GM18526 (cell line): ENCODE data around the gene SLC16A1.

Source experiments
- POLR2A ChIP-seq: IDR thresholded peaks from 3 replicates; pipeline ENCODE4 v1.6.1; 2011; ENCODE audit not compliant: insufficient read length; ENCODE audit errors: extremely low read depth

The SLC16A1 gene, protein sequence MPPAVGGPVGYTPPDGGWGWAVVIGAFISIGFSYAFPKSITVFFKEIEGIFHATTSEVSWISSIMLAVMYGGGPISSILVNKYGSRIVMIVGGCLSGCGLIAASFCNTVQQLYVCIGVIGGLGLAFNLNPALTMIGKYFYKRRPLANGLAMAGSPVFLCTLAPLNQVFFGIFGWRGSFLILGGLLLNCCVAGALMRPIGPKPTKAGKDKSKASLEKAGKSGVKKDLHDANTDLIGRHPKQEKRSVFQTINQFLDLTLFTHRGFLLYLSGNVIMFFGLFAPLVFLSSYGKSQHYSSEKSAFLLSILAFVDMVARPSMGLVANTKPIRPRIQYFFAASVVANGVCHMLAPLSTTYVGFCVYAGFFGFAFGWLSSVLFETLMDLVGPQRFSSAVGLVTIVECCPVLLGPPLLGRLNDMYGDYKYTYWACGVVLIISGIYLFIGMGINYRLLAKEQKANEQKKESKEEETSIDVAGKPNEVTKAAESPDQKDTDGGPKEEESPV

DNA sequence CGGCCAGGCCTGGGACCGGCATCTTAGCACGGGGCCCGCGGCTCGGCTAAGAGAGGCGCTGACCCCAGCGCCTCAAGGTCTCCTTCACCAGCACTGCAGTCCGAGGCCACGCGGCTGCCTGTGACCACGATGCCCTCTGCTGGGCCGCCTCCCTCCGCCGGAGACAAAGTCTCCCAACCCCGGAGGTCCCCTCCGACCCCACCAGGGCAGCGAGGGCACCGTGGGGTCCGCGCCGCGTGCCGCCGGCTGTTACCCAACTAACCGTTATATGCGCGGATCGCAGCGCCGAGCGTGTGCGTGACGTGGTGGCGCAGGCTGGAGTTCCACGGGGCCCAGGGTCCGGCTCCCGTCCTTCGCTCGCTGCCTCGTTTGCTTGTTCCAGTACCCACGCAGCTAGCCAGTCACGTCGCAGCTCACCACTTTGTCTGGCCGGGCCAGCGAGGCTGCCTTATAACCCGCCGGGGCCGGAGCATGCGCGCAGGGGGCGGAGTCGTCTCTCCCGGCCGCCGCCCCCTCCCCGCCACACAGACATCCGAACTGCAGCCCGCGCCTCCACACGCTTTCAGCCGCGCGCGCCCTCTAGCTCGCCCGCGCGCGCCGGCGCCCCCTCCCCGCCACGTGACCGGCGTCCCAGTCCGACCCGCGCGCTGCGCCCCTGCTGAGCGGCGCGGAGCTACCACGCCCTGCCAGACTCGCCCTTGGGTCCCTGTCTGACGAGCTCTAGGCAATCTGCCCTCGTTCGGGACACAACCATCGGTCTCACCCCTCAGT, at the start of gene SLC16A1:
Gene SLC16A1, minus strand, starts transcription at position 424 of the 771 bp plus-strand sequence. CDS start 26,888 bp downstream, outside the sequence.
- TF ChIP-seq POLR2A = peak; percentile 99

DNA sequence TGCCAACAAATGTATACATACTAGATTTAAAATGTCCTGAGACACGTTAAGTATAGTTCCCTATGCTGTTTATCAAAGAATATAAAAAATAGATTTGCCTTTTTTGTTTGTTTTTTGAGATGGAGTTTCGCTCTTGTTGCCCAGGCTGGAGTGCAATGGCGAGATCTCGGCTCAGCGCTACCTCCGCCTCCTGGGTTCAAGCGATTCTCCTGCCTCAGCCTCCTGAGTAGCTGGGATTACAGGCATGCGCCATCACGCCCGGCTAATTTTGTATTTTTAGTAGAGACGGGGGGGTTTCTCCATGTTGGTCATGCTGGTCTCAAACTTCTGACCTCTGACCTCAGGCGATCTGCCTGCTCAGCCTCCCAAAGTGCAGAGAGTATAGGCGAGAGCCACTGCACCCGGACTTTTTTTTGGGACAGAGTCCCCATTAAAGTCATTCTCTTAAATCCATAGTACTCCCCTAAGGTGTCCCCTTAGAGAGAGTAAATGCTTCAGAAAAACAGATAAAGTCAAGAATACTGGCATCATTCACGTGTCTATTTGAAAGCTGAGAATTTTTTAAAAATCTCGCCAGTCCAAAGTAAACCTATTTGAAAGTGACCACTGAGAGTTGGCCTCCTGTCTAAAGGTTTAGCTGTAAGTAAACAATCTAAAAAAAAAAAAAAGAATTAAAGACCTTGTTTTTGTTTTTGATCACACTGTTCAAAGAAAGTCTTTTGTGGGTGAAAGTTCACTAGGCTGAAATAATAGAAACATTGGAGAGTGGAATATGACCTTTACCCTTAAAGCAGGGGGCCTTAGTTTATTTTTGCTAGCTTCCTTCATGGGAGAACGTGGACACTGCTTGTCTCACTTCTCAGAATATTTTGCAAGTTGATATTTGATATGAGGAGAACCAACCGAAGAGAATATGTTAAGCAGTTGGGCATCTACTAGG, 48.0 kb upstream of the SLC16A1 start:
- no peak for TF ChIP-seq POLR2A

DNA sequence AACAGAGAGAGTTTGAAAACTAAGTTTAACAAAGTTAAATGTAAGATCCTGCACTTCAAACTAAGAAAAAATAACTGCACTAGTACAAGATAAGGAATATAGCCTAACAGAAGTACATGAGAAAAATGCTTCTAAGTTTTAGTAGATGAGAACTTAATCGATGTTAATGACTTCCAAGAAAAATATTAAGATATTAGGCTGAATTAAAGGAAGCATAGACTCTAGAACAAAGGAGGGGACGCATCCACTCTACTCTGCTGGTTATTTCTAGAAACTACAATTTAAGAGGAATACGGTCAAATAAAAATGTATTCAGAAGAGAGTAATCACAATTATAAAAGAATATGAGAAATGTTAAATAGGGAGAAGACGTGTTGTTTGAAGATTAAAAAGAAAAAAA, 46.3 kb upstream of the SLC16A1 start:
- TF ChIP-seq POLR2A = no peak

DNA sequence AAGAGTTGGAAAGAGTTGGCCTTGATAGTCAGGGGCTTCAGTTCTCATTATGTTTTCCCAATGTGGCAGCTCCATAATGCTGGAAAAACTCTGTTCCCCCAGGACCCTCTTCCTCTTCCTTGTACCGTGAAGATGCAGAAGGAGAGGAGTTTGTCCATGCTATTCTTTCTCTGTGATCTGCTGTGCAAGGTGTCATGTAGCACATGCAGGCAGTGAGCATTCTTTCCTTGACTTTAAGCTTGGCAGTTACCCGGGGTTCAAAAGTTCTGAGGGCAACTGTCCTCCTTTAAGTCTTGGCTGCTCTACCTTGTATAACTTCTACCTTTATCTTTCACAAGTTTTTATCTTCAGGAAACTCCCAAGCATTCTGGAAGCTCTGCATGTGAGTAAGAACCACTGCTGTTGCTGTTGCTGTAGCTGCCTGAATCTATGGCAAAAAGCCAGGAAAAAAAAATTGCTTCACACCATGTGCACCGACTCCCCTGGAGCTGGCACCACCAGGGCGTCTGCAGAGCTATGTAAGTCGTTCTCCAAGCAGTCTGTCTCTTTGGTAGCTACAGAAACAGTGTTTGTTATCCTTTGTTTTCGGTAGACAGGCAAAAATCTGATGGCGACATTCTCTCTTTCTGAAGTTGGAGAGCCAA, 42.7 kb upstream of the SLC16A1 start:
- no peak for TF ChIP-seq POLR2A

DNA sequence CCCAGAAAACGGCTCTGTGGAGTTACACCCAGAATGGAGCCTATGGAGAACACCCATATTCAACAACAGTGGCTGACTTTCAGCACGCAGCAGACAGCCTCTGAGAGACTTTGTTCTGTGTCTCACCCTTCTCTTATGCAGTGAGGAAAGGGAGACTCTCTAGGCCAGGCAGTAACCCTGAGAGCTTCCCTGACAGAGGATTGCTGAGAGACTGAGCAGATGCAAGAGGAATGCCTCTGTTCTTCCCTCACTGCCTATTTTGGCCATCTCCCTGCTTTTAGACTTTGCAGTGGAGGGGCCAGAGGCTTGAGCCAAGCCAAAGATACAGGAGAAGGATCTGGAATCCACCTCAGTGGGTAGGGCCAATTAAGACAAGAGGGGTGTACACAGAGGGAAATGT, 41.8 kb upstream of the SLC16A1 start:
- TF ChIP-seq POLR2A = no peak

DNA sequence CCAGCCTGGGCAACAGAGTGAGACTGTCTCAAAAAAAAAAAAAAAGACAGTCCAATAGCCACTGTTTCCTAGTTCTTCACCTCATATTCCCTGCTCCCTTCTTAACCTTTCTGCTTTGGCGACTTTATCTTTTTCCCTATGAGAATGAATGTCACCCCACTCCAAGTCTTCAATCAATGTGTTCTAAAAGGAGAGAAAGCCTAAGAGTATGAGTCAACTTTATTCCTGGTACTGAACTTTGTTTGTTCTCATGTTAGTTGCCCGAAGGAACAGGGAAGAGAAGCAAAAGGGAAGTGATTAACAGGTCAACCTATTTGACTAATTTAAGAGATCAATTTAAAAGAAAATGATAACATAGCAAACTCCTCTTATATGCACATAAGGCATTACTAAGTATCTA, 39.9 kb upstream of the SLC16A1 start:
- no peak for TF ChIP-seq POLR2A

DNA sequence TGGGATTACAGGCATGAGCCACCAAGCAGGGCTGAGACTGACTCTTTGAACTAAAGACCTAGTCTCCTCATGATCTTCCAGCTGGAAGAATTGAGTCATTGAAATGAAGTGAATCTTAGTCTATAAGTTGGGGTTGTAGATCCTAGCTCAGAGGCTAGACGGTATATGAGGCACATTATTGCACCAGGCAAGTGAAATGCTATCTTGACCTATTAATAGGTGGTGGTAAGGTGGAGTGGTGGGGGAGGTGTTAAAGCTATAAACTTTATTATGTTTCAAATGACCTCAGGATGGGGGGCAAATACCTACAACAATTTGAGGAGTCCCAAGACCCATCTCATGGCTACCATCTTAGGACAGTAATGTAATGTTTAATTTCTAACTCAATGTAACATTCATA, 36.8 kb upstream of the SLC16A1 start:
- TF ChIP-seq POLR2A = no peak

DNA sequence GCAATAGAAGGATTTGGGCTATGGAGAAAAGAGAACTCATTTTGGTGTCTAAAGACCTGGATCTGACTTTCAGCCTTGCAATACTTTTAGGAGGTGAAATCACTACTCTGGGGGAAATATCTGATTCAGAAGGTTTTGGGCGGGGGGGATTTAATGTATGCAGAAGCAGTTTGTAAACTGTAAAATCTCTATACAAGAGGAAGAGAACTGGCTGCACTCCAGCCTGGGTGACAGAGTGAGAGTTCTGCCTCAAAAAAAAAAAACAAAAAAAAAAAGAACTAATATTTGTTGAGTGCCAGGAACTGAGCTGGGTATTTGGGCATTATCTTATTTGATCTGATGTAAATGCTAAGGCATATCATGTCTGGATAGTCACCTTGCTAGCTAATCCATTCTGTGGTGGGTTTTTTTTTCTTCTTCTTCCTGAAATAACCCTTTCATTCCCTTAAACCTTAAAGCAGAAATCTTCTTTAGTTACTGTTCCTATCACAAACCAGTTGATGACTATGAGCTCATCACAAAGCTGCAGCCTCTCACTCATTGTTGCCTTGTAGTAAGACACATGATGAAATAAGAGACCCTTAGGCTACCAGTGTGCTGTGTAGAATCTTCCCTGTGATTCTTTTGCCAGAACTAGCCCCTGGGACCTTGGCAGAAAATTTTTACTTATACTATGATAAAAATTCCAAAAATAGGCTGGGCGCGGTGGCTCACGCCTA, 35.6 kb upstream of the SLC16A1 start:
- TF ChIP-seq POLR2A = no peak

DNA sequence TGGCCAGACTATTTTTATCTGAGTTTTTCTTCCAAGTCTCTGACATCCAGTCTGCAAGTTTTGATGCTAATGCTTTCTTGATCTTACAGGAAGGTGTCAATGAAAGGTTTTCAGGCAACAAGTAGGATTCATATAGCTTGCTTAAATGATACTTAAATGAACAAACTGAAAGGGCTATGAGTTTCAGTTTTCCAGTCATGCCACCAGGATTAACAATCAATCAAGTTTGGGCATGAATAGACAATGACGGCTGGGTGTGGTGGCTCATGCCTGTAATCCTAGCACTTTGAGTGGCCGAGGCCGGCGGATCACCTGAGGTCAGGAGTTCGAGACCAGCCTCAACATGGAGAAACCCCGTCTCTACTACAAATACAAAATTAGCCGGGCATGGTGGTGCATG, 34.3 kb upstream of the SLC16A1 start:
- TF ChIP-seq POLR2A = no peak

DNA sequence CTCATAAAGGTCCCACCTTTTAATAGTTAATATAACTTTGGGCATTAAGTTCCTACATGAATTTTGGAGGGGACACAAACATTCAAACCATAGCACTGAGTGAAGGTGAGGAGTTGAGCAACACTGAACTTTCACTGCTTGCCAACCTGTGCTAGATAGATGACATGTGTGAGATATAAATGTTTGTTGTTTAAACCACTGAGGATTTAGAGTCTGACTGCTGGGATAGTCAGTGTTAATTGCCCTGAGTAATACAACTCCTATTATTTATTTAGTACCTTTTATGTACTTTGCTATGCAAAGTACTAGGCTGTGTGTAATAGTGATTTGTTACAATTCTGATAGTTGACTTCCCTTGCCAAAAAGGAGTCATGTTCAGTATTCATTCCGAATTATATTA, 32.4 kb upstream of the SLC16A1 start:
- no peak for TF ChIP-seq POLR2A

DNA sequence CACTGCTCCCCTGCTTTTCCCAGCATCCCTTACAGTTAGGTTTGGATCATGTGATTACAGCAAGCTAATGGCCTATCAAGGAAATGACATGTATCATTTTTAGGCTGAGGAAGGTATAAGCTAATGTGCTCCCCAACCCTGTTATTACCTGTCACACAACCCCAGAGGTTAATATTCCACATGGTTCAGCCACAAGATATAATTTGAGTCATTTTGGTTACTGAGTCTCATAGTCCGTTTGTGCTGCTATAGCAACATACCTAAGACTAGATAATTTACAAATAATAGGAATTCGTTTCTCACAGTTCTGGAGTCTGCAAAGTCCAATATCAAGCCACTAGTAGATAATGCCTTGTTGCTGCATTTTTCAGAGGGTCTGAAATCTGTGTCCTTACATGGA, 29.1 kb upstream of the SLC16A1 start:
- no peak for TF ChIP-seq POLR2A

DNA sequence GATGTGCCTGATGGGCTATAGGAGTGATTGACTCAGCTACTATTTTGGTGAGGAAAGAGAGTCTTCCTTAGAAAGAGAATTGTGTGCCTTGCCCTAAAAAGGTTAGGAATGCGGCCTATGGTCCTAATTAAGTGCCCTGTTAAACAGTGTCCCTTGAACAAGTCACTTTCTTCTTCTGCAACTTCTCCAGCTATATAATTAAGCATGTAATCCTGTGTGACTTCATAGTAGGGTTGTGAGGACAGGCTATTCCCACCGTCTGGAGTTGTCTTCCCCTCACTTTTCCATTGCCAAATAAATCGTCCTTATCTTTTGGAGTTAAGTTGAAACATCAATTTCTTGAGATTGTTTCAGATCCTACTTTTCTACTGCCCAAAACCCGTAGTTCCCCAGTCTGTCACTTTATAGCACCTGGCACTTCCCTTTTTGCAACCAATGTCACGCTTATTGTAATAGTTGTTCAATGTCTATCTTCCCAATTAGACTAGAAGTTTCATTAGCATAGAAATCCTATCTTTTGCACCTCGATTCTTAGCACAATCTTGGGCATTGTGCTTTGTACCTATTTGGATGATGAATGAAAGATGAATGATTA, 27.6 kb upstream of the SLC16A1 start:
- no peak for TF ChIP-seq POLR2A

DNA sequence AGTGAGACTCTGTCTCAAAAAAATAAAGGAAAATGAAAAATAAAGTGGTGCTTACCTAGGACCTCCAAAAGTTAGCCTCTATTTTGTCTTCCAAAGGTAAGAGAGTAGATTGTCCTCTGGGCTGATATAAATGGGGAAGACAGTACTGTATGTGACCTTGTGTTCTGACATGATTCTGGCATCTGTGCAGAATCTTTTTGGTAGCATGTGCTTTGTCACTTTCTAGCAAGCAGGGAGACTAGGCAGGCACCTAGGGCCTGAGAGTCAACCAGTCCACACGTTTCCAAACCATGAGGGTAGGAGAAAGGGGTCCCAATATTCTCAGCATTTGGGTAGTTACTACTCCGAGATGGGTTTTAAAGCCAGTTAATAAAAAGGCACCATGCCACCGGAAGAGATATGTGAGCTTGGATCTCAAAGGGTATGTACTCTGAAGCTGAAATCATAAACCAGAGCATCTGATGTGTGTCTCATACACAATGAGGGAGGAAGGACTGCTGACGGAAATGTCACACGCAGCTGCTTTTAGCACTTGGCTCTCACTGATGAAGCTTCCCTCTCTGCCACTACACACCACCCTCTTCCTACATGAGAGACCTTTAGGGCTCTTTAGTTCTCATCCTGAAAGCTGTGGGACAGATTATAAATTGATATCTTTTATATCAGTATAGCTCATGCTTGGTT, 27.0 kb upstream of the SLC16A1 start:
- no peak for TF ChIP-seq POLR2A
